Small intestine (tissue), 7 donors: ENCODE data around the gene SMPX. TPM values are rescaled to one million over a fixed set of nuclear protein-coding genes. Genes with fewer than 3 reads are reported as not detected.

Source experiments
- DNase-seq, 2 donors: peaks; one replicate each; pipeline versions ENCODE4 v3.0.0 to v3.0.0-alpha.2; 2013
- FAIRE-seq: peaks from 2 replicates; lab custom pipeline; 2012; peaks lifted over from hg19 to GRCh38; lab: Jason Lieb, UNC
- H3K27ac ChIP-seq, 3 donors: one replicate each; pipeline ENCODE4 v1.5.1; 2013; ENCODE audit warnings: low read length in 2 of 3, mild to moderate bottlenecking in 2 of 3, control low read depth in 1 of 3, inconsistent platforms in 1 of 3, low read depth in 1 of 3, moderate library complexity in 1 of 3
- H3K27me3 ChIP-seq, 3 donors: one replicate each; pipeline ENCODE4 v1.6.1; 2013; ENCODE audit warnings: low read length in 3 of 3, inconsistent platforms in 1 of 3; ENCODE audit not compliant: control insufficient read depth in 3 of 3, insufficient read depth in 3 of 3
- H3K36me3 ChIP-seq, 3 donors: one replicate each; pipeline ENCODE4 v1.6.1; 2013; ENCODE audit warnings: low read length in 3 of 3, inconsistent platforms in 1 of 3, low read depth in 1 of 3, mild to moderate bottlenecking in 1 of 3, moderate library complexity in 1 of 3; ENCODE audit not compliant: control insufficient read depth in 3 of 3, insufficient read depth in 2 of 3
- H3K4me1 ChIP-seq, 3 donors: one replicate each; pipeline ENCODE4 v1.6.1; 2013; ENCODE audit warnings: low read length in 2 of 3, inconsistent platforms in 1 of 3, low read depth in 1 of 3, mild to moderate bottlenecking in 1 of 3, moderate library complexity in 1 of 3; ENCODE audit not compliant: control insufficient read depth in 3 of 3, insufficient read depth in 2 of 3
- H3K4me3 ChIP-seq, 3 donors: one replicate each; pipeline ENCODE4 v1.5.1; 2013; ENCODE audit warnings: low read length in 3 of 3, control low read depth in 1 of 3, inconsistent platforms in 1 of 3, low read depth in 1 of 3, mild to moderate bottlenecking in 1 of 3, moderate library complexity in 1 of 3
- H3K9me3 ChIP-seq, 2 donors: one replicate each; pipeline ENCODE4 v1.6.1; 2013; ENCODE audit warnings: low read depth in 1 of 2, low read length in 1 of 2; ENCODE audit not compliant: control insufficient read depth in 2 of 2, insufficient read depth in 1 of 2
- WGBS, 3 donors: extraction: QIAGEN DNeasy Blood & Tissue Kit; methylation state at CpG; one replicate each; pipeline ENCODE4 v1.1.7; 2013; 5-methylcytosine and 5-hydroxymethylcytosine counted together
- polyA plus RNA-seq, 4 donors: library from polyadenylated mRNA; stranded (reverse) in 3 of 4; unstranded in 1 of 4; fragments of 200-250 nt in 3 of 4; fragments of 120-200 nt in 1 of 4; gene quantifications; one replicate each; pipeline versions ENCODE4 v1.2.1 to v1.2.3, GENCODE V29; 2013
- donor health status: healthy with polysubstance abuse.
- donor health status: control.
- donor health status: control.
- donor health status: Bipolar disorder and iron deficiency.
- donor health status: healthy.

The SMPX gene
- polyA plus RNA-seq, 4 donors = 0.24 to 4.1 (median 0.78) TPM; not detected in 1

GRCh38 chrX:21666252-21666651 is 91.7 kb downstream of the SMPX start:
- 57 to 89% (median 82%) methylated on average over 4 of the region's 4 CpGs for WGBS, 3 donors
- DNase-seq (no peak), FAIRE-seq (no peak)
- no peak overlapping the region for H3K27ac ChIP-seq
- no peaks in the 10 kb centered on the region for H3K36me3 ChIP-seq
- no peaks in the 10 kb centered on the region for H3K4me1 ChIP-seq
- H3K27me3 ChIP-seq = no peaks in the 10 kb centered on the region
- H3K4me3 ChIP-seq = no peak overlapping the region
- no peaks in the 10 kb centered on the region for H3K9me3 ChIP-seq

- no peak overlapping the region for H3K27ac ChIP-seq
- H3K4me1 ChIP-seq = no peaks in the 10 kb centered on the region
- FAIRE-seq (no peak), DNase-seq (no peak)
- H3K27me3 ChIP-seq = peaks cover 0 to 6% (median 0%) of the 10 kb centered on the region in 3 donors
- 68 to 79% (median 77%) methylated on average over 4 of the region's 4 CpGs for WGBS, 3 donors
- H3K9me3 ChIP-seq = no peaks in the 10 kb centered on the region
- H3K36me3 ChIP-seq = no peaks in the 10 kb centered on the region
- no peak overlapping the region for H3K4me3 ChIP-seq
Measured at GRCh38 chrX:21662761-21663160, 95.2 kb downstream of the SMPX start.

GRCh38 chrX:21661316-21661715 is 96.6 kb downstream of the SMPX start:
- no peak overlapping the region for H3K27ac ChIP-seq

GRCh38 chrX:21660156-21660555 is 97.8 kb downstream of the SMPX start:
- DNase-seq (no peak), FAIRE-seq (no peak)
- no peaks in the 10 kb centered on the region for H3K4me1 ChIP-seq
- 82 to 89% (median 85%) methylated on average over 2 of the region's 2 CpGs for WGBS, 3 donors
- no peak overlapping the region for H3K4me3 ChIP-seq
- H3K27me3 ChIP-seq = peaks cover 0 to 27% (median 0%) of the 10 kb centered on the region in 3 donors
- H3K36me3 ChIP-seq = no peaks in the 10 kb centered on the region
- no peak overlapping the region for H3K27ac ChIP-seq
- peaks cover 0 to 3% of the 10 kb centered on the region in 2 donors for H3K9me3 ChIP-seq

More at GRCh38 chrX:21661316-21661715, 96.6 kb downstream of the SMPX start:
- DNase-seq = no peak
- Histone ChIP-seq H3K4me3 (no peak overlapping the region), H3K4me1 (no peaks in the 10 kb centered on the region), H3K9me3 (peaks cover 0 to 3% of the 10 kb centered on the region in 2 donors), H3K27me3 (peaks cover 0 to 19% (median 0%) of the 10 kb centered on the region in 3 donors), H3K36me3 (no peaks in the 10 kb centered on the region)
- no peak for FAIRE-seq
- WGBS, 3 donors = 61 to 78% (median 61%) methylated on average over 6 of the region's 6 CpGs

- Histone ChIP-seq H3K4me1 (no peaks in the 10 kb centered on the region), H3K36me3 (no peaks in the 10 kb centered on the region), H3K9me3 (peaks cover 0 to 3% of the 10 kb centered on the region in 2 donors), H3K4me3 (peak overlapping the region in 1 of 3 donors; percentile 62), H3K27ac (peak overlapping the region in 1 of 3 donors; percentile 75), H3K27me3 (peaks cover 0 to 27% (median 0%) of the 10 kb centered on the region in 3 donors)
- DNase-seq (no peak), FAIRE-seq (no peak)
- WGBS, 3 donors = 28 to 69% (median 38%) methylated on average over 3 of the region's 3 CpGs
Measured at GRCh38 chrX:21659320-21659719, 98.6 kb downstream of the SMPX start.

GRCh38 chrX:21658746-21659145 is 99.2 kb downstream of the SMPX start:
- peaks cover 0 to 27% (median 0%) of the 10 kb centered on the region in 3 donors for H3K27me3 ChIP-seq
- peaks cover 0 to 3% of the 10 kb centered on the region in 2 donors for H3K9me3 ChIP-seq
- 12 to 36% (median 21%) methylated on average over 5 to 23 of the region's 23 CpGs for WGBS, 3 donors
- peak; percentile 53 to 87 for DNase-seq
- no peaks in the 10 kb centered on the region for H3K4me1 ChIP-seq
- H3K27ac ChIP-seq = peak overlapping the region in 2 of 3 donors; percentile 75 to 81
- H3K36me3 ChIP-seq = no peaks in the 10 kb centered on the region
- H3K4me3 ChIP-seq = peak overlapping the region in 2 of 3 donors; percentile 48 to 62
- FAIRE-seq = no peak

GRCh38 chrX:21658152-21658737 is 99.7 kb downstream of the SMPX start, which contains the start of gene KLHL34:
TSS of gene KLHL34 (minus strand) at chrX:21658330. CDS start at chrX:21657788, 542 bp downstream.
- Histone ChIP-seq H3K4me1 (no peaks in the 10 kb centered on the region), H3K4me3 (peak within 1 kb of the TSS; percentile 6 to 62 (median 48)), H3K36me3 (no peaks in the 10 kb centered on the region), H3K27ac (peak within 1 kb of the TSS in 2 of 3 donors; percentile 75 to 81), H3K9me3 (peaks cover 0 to 3% of the 10 kb centered on the region in 2 donors), H3K27me3 (peaks cover 0 to 27% (median 0%) of the 10 kb centered on the region in 3 donors)
- DNase-seq (peak; percentile 26 to 38), FAIRE-seq (no peak)
- WGBS, 3 donors = 3 to 51% (median 6%) methylated on average over 36 to 60 of the region's 60 CpGs

GRCh38 chrX:21657318-21658151 is 100.4 kb downstream of the SMPX start:
- 51 to 80% (median 80%) methylated on average over 28 to 57 of the region's 57 CpGs for WGBS, 3 donors
- H3K36me3 ChIP-seq = no peaks in the 10 kb centered on the region

More at GRCh38 chrX:21657318-21658151, 100.4 kb downstream of the SMPX start:
- FAIRE-seq = no peak
- Histone ChIP-seq H3K4me3 (peak overlapping the region; percentile 6 to 62 (median 48)), H3K27me3 (peaks cover 0 to 27% (median 0%) of the 10 kb centered on the region in 3 donors), H3K4me1 (no peaks in the 10 kb centered on the region), H3K27ac (no peak overlapping the region), H3K9me3 (peaks cover 0 to 3% of the 10 kb centered on the region in 2 donors)
- DNase-seq = peak in 1 of 2 donors; percentile 0
